K562 (cell line): ENCODE results near the gene CPEB1. TPM values are rescaled to one million over a fixed set of nuclear protein-coding genes. Genes with fewer than 3 reads are reported as not detected.

Experiments used
- ATAC-seq: fragments of 200-7000 bp; cut with Tn5 transposase; 3 replicates; pipeline ENCODE4 v1.9.1; 2020; ENCODE audit warnings: moderate library complexity
- BruUV-seq: library from RNA; stranded (reverse); fragments of 400-500 nt; replicated peaks from 2 replicates; lab custom pipeline; 2021; lab: Mats Ljungman, UMichigan
- CTCF ChIA-PET: fragments of 300-600 bp; formaldehyde crosslinking; extraction: SDS; loops from one replicate; lab custom pipeline; 2021; ENCODE audit warnings: low intra/inter-chr PET ratio; lab: Yijun Ruan, JAX
- POLR2A ChIA-PET: fragments of 300-600, 350-650 bp; sonication (Branson Sonifier 250); formaldehyde crosslinking; extraction: SDS; loops from one replicate; lab custom pipeline; 2021; ENCODE audit warnings: antibody characterized with exemption, inconsistent platforms; lab: Yijun Ruan, JAX
- DNase-seq, 4 experiments: peaks; one replicate each; pipeline versions ENCODE4 v3.0.0 to v3.0.0-alpha.2; 2011 to 2018; ENCODE audit warnings: low spot score in 3 of 4, mixed read lengths in 3 of 4; ENCODE audit errors: extremely low read depth in 1 of 4
- FAIRE-seq: peaks from 2 replicates; lab custom pipeline; 2011; peaks lifted over from hg19 to GRCh38; lab: Jason Lieb, UNC
- H2AFZ ChIP-seq: 2 replicates; pipeline ENCODE4 v1.6.0; 2011; ENCODE audit warnings: low read depth, low read length, control low read depth, inconsistent platforms
- H3K27ac ChIP-seq: fragments of 200-600 bp; 3 replicates; pipeline ENCODE4 v1.8.0; 2011; ENCODE audit warnings: low read depth, mild to moderate bottlenecking, control low read depth, inconsistent platforms, low read length, moderate library complexity, mixed read lengths; ENCODE audit errors: extremely low read depth
- H3K27me3 ChIP-seq, 2 experiments: fragments of 300-600 bp in 1 of 2; 2 replicates in 1 of 2; 3 replicates in 1 of 2; pipeline versions ENCODE4 v1.6.0 to v1.8.0; 2011; ENCODE audit warnings: inconsistent platforms in 2 of 2, low read length in 2 of 2, mild to moderate bottlenecking in 1 of 2, mixed read lengths in 1 of 2, moderate library complexity in 1 of 2; ENCODE audit not compliant: control insufficient read depth in 2 of 2, insufficient read depth in 2 of 2
- H3K36me3 ChIP-seq: fragments of 300-600 bp; 3 replicates; pipeline ENCODE4 v1.8.0; 2011; ENCODE audit warnings: mild to moderate bottlenecking, low read length, inconsistent platforms; ENCODE audit not compliant: control insufficient read depth, insufficient read depth
- H3K4me1 ChIP-seq, 2 experiments: fragments of 200-600 bp in 1 of 2; replicated peaks in 1 of 2; 2 replicates in 1 of 2; 3 replicates in 1 of 2; pipeline versions ENCODE4 v1.5.1 to v1.8.0; 2011; ENCODE audit warnings: inconsistent platforms in 2 of 2, low read length in 2 of 2, mild to moderate bottlenecking in 1 of 2, mixed read lengths in 1 of 2, moderate library complexity in 1 of 2; ENCODE audit not compliant: control insufficient read depth in 2 of 2, insufficient read depth in 2 of 2
- H3K4me2 ChIP-seq: 2 replicates; pipeline ENCODE4 v1.6.1; 2011; ENCODE audit warnings: low read length, control low read depth, inconsistent platforms, mixed read lengths; ENCODE audit not compliant: insufficient read depth
- H3K4me3 ChIP-seq: fragments of 200-600 bp; sonication (generic), shearing (Covaris generic); 2 replicates; pipeline ENCODE4 v1.5.1; 2016; ENCODE audit warnings: control low read depth, inconsistent platforms
- H3K79me2 ChIP-seq: fragments of 200-600 bp; 3 replicates; pipeline ENCODE4 v1.8.0; 2011; ENCODE audit warnings: low read length, inconsistent platforms; ENCODE audit not compliant: control insufficient read depth, insufficient read depth
- H3K9ac ChIP-seq, 2 experiments: 2 replicates each; pipeline versions ENCODE4 v1.6.0 to v1.6.1; 2011; ENCODE audit warnings: low read depth in 2 of 2, low read length in 2 of 2, control low read depth in 1 of 2, inconsistent platforms in 1 of 2, mild to moderate bottlenecking in 1 of 2, mixed read lengths in 1 of 2; ENCODE audit not compliant: insufficient read depth in 1 of 2
- H3K9me1 ChIP-seq: one replicate; pipeline ENCODE4 v1.6.0; 2011; ENCODE audit warnings: inconsistent platforms, mild to moderate bottlenecking, low read length, moderate library complexity; ENCODE audit not compliant: control insufficient read depth, insufficient read depth
- H3K9me3 ChIP-seq: replicated peaks from 2 replicates; pipeline ENCODE4 v1.5.1; 2011; ENCODE audit warnings: low read depth, low read length, inconsistent platforms; ENCODE audit not compliant: control insufficient read depth, insufficient read depth
- H4K20me1 ChIP-seq: replicated peaks from 2 replicates; pipeline ENCODE4 v1.6.1; 2011; ENCODE audit warnings: low read length, inconsistent platforms, mixed read lengths; ENCODE audit not compliant: control insufficient read depth, insufficient read depth
- CREM ChIP-seq: IDR thresholded peaks from 2 replicates; pipeline ENCODE4 v1.6.1; 2014; ENCODE audit warnings: antibody characterized with exemption, low read depth
- ELK3 ChIP-seq: fragments of 450-650 bp; formaldehyde crosslinking; IDR thresholded peaks from 2 replicates; pipeline ENCODE4 v1.4.0; 2020; ENCODE audit warnings: mild to moderate bottlenecking
- KDM4B ChIP-seq, 2 experiments: fragments of 450-650 bp in 1 of 2; sonication (generic) in 1 of 2; IDR thresholded peaks; 2 replicates each; pipeline ENCODE4 v1.6.1; 2016 to 2017; ENCODE audit warnings: borderline replicate concordance in 2 of 2, antibody characterized with exemption in 1 of 2, low read depth in 1 of 2, mild to moderate bottlenecking in 1 of 2
- LCOR ChIP-seq: sonication (generic); formaldehyde crosslinking; IDR thresholded peaks from 2 replicates; pipeline ENCODE4 v1.8.0; 2022; ENCODE audit warnings: mild to moderate bottlenecking, missing genetic modification reagents
- MCM5 ChIP-seq: fragments of 450-650 bp; IDR thresholded peaks from 2 replicates; pipeline ENCODE4 v1.6.1; 2016; ENCODE audit warnings: low read depth
- NFIX ChIP-seq: fragments of 250-450 bp; sonication (Bioruptor Pico); IDR thresholded peaks from 2 replicates; pipeline ENCODE4 v1.4.0; 2020; ENCODE audit warnings: low read depth, mild to moderate bottlenecking, moderate library complexity
- NR1H2 ChIP-seq: sonication (generic); formaldehyde crosslinking; IDR thresholded peaks from 2 replicates; pipeline ENCODE4 v1.4.0; 2020; ENCODE audit warnings: mild to moderate bottlenecking, missing genetic modification reagents
- NR3C1 ChIP-seq: sonication (generic); formaldehyde crosslinking; IDR thresholded peaks from 2 replicates; pipeline ENCODE4 v1.8.1; 2022; ENCODE audit warnings: missing genetic modification reagents
- POLR2B ChIP-seq: fragments of 450-650 bp; IDR thresholded peaks from 2 replicates; pipeline ENCODE4 v1.6.1; 2018; ENCODE audit warnings: low read depth; ENCODE audit not compliant: partially characterized antibody
- RBM34 ChIP-seq: fragments of 200-400 bp; formaldehyde crosslinking; IDR thresholded peaks from 2 replicates; pipeline ENCODE4 v1.6.1; 2018; ENCODE audit warnings: low read length, borderline replicate concordance; ENCODE audit not compliant: insufficient read depth
- STAG1 ChIP-seq: sonication (generic); formaldehyde crosslinking; IDR thresholded peaks from 2 replicates; pipeline ENCODE4 v1.5.0; 2020; ENCODE audit warnings: missing genetic modification reagents, borderline replicate concordance
- TOE1 ChIP-seq, 2 experiments: fragments of 450-650 bp in 1 of 2; sonication (generic) in 1 of 2; formaldehyde crosslinking in 1 of 2; IDR thresholded peaks; 2 replicates each; pipeline versions ENCODE4 v1.7.1 to v1.8.0; 2016 to 2022; ENCODE audit warnings: borderline replicate concordance in 2 of 2, mild to moderate bottlenecking in 2 of 2, antibody characterized with exemption in 1 of 2, inconsistent platforms in 1 of 2, low read depth in 1 of 2, missing genetic modification reagents in 1 of 2, moderate library complexity in 1 of 2
- ZBTB43 ChIP-seq: sonication (generic); formaldehyde crosslinking; IDR thresholded peaks from 2 replicates; pipeline ENCODE4 v1.8.0; 2023; ENCODE audit warnings: mild to moderate bottlenecking, missing genetic modification reagents
- ZNF134 ChIP-seq: fragments of 250-450 bp; sonication (Bioruptor Pico); conservative IDR thresholded peaks from 2 replicates; pipeline ENCODE4 v1.4.0; 2020
- ZNF174 ChIP-seq: fragments of 250-450 bp; sonication (Bioruptor Pico); IDR thresholded peaks from 2 replicates; pipeline ENCODE4 v1.4.0; 2020; ENCODE audit warnings: mild to moderate bottlenecking
- ZNF324 ChIP-seq: fragments of 250-450 bp; sonication (Bioruptor Pico); IDR thresholded peaks from 2 replicates; pipeline ENCODE4 v1.4.0; 2020; ENCODE audit warnings: mild to moderate bottlenecking
- ZNF431 ChIP-seq: sonication (generic); formaldehyde crosslinking; IDR thresholded peaks from 2 replicates; pipeline ENCODE4 v1.8.0; 2022; ENCODE audit warnings: mild to moderate bottlenecking, missing genetic modification reagents
- ZNF707 ChIP-seq: fragments of 250-450 bp; sonication (Bioruptor Pico); conservative IDR thresholded peaks from 2 replicates; pipeline ENCODE4 v1.8.0; 2022; ENCODE audit warnings: inconsistent platforms, mild to moderate bottlenecking, moderate library complexity
- WGBS: fragments of 100-300 bp; shearing (Covaris generic); methylation state at CpG from one replicate; pipeline ENCODE4 v1.1.6; 2016; ENCODE audit warnings: low coverage, mixed read lengths; ENCODE audit not compliant: insufficient coverage; ENCODE audit errors: missing lambda C conversion rate; 5-methylcytosine and 5-hydroxymethylcytosine counted together
- in situ Hi-C: fragments of 300-500 bp; cut with MboI; formaldehyde crosslinking; loops from 4 replicates; pipeline ENCODE4 v1.15.0; 2018; ENCODE audit warnings: inconsistent platforms, mixed read lengths
- intact Hi-C: fragments of 100-400 bp; cut with micrococcal nuclease; formaldehyde crosslinking; loops from 2 replicates; pipeline ENCODE4 v1.14.2; 2022
- polyA plus RNA-seq, 8 experiments: library from polyadenylated mRNA; depleted of rRNA in 4 of 8; stranded (reverse) in 5 of 8; unstranded in 3 of 8; fragments of >200 nt; fragmentation: Nextera tagmentation in 2 of 8; fragmentation: Illumina TruSeq in 1 of 8; extraction: Ambion mirVana in 2 of 8; extraction: Trizol in 1 of 8; gene quantifications; 2 replicates each; pipeline versions ENCODE4 v1.2.1 to v1.2.3, GENCODE V29; 2011 to 2014; ENCODE audit warnings: inconsistent platforms in 1 of 8, missing spikeins in 1 of 8
- total RNA-seq, 7 experiments: library from RNA; depleted of rRNA in 6 of 7; stranded (reverse); fragments of >200 nt in 6 of 7; fragmentation: Illumina TruSeq in 2 of 7; extraction: Trizol in 2 of 7; gene quantifications; 2 replicates each; pipeline versions ENCODE4 v1.2.1 to v1.2.3, GENCODE V29; 2011 to 2021; ENCODE audit warnings: low replicate concordance in 1 of 7

Gene CPEB1
- total and polyA plus RNA-seq, 9 of the 15 experiments (the other 6 are each of a cell fraction or from before 2014, with no cell fraction given) = 2.2 to 13.4 (median 9.7) TPM

- H3K9me3 ChIP-seq = no peaks in the 10 kb centered on the region
- DNase-seq (peak; percentile 87 to 90 (median 88)), ATAC-seq (peak; percentile 93), FAIRE-seq (peak; percentile 88)
- H2AFZ ChIP-seq = no peak overlapping the region
- H3K27me3 ChIP-seq = peaks cover 30 to 73% of the 10 kb centered on the region in 2 experiments
- H3K79me2 ChIP-seq = no peaks in the 10 kb centered on the region
- POLR2A ChIA-PET = interaction anchor here (0.9 to 1.3 kb wide), 2 partner anchors 14 to 123 kb away, joined by 4 to 5 read pairs; partner anchors contain the start of gene RPS17
- 0% methylated on average over 4 of the region's 4 CpGs for WGBS
- no peak overlapping the region for H3K9ac ChIP-seq
- no peak overlapping the region for H3K4me3 ChIP-seq
- H3K9me1 ChIP-seq = no peaks in the 10 kb centered on the region
- intact Hi-C loops = no loop called here
- no peaks in the 10 kb centered on the region; a peak in 1 of 5 replicates for H3K4me1 ChIP-seq
- BruUV-seq = no TSS peak
- in situ Hi-C loops = no loop called here
- no peak overlapping the region for H3K27ac ChIP-seq
- CTCF ChIA-PET = no interaction called here
- peaks cover 17% of the 10 kb centered on the region for H4K20me1 ChIP-seq
- no peaks in the 10 kb centered on the region for H3K36me3 ChIP-seq
- no peak overlapping the region for H3K4me2 ChIP-seq
- TF ChIP-seq NR3C1 (CRISPR knock-in tag) (peak; percentile 91; the same call in 1 of the 2 replicates), MCM5 (no peak), CREM (peak; percentile 43; the same call in 1 of the 2 replicates), ZNF707 (CRISPR knock-in tag) (0 out of 2 replicates have a peak, but pooled peaks have one; percentile 7), ZNF324 (CRISPR knock-in tag) (no peak), ZNF431 (peak; percentile 82), KDM4B (IDR thresholded peaks at IDR 0.05; ENCODE audit: borderline replicate concordance in 2 of 2, low read depth in 1 of 2) (no peak), LCOR (CRISPR knock-in tag) (peak; percentile 79), STAG1 (CRISPR knock-in tag) (no peak; the same call in 1 of the 2 replicates), POLR2B (no peak), ZNF174 (no peak), RBM34 (no peak), NFIX (CRISPR knock-in tag) (no peak), NR1H2 (CRISPR knock-in tag) (no peak), ZNF134 (CRISPR knock-in tag) (no peak), TOE1 (IDR thresholded peaks at IDR 0.05; ENCODE audit: borderline replicate concordance) (no peak), TOE1 (CRISPR knock-in tag; IDR thresholded peaks at IDR 0.05; ENCODE audit: borderline replicate concordance, low read depth) (peak; percentile 88), ZBTB43 (CRISPR knock-in tag) (peak; percentile 77; the same call in 1 of the 2 replicates), ELK3 (CRISPR knock-in tag) (no peak)
Measured at GRCh38 chr15:82663186-82663600, 16.0 kb upstream of the CPEB1 start.
